Smooth muscle cell (in vitro differentiated cells): ENCODE results near the gene CNOT6L. TPM values are rescaled to one million over a fixed set of nuclear protein-coding genes. Genes with fewer than 3 reads are reported as not detected.

Source experiments
- DNase-seq: peaks from one replicate; lab custom pipeline; 2025; ENCODE audit not compliant: unreplicated experiment; lab: John Stamatoyannopoulos, UW
- H2AFZ ChIP-seq: fragments of 200-600 bp; sonication (generic); 2 replicates; pipeline ENCODE4 v1.6.0; 2016; ENCODE audit warnings: antibody characterized with exemption, low read depth, mild to moderate bottlenecking
- H3F3A ChIP-seq: fragments of 200-600 bp; sonication (generic); 2 replicates; pipeline ENCODE4 v1.6.0; 2017; ENCODE audit warnings: antibody characterized with exemption, low read depth
- H3K27ac ChIP-seq: fragments of 200-600 bp; sonication (generic); 2 replicates; pipeline ENCODE4 v1.5.1; 2016; ENCODE audit warnings: low read depth, mild to moderate bottlenecking
- H3K27me3 ChIP-seq: fragments of 200-600 bp; sonication (generic); 2 replicates; pipeline ENCODE4 v1.6.1; 2016; ENCODE audit warnings: low read depth, mild to moderate bottlenecking
- H3K36me3 ChIP-seq: fragments of 200-600 bp; sonication (generic); 2 replicates; pipeline ENCODE4 v1.5.1; 2016; ENCODE audit warnings: low read depth
- H3K4me1 ChIP-seq: fragments of 200-600 bp; sonication (generic); 2 replicates; pipeline ENCODE4 v1.5.1; 2016; ENCODE audit warnings: low read depth
- H3K4me2 ChIP-seq: fragments of 200-600 bp; sonication (generic); 2 replicates; pipeline ENCODE4 v1.6.0; 2016; ENCODE audit warnings: mild to moderate bottlenecking
- H3K4me3 ChIP-seq: fragments of 200-600 bp; sonication (generic); 2 replicates; pipeline ENCODE4 v1.5.1; 2016; ENCODE audit warnings: mild to moderate bottlenecking
- H3K79me2 ChIP-seq: fragments of 200-600 bp; sonication (generic); 2 replicates; pipeline ENCODE4 v1.6.0; 2016; ENCODE audit warnings: low read depth, mild to moderate bottlenecking
- H3K9ac ChIP-seq: fragments of 200-600 bp; sonication (generic); 2 replicates; pipeline ENCODE4 v1.6.0; 2016; ENCODE audit warnings: low read depth
- H3K9me3 ChIP-seq: fragments of 200-600 bp; sonication (generic); replicated peaks from 2 replicates; pipeline ENCODE4 v1.5.1; 2016; ENCODE audit warnings: low read depth
- H4K20me1 ChIP-seq: fragments of 200-600 bp; sonication (generic); 2 replicates; pipeline ENCODE4 v1.6.0; 2016; ENCODE audit warnings: low read depth
- WGBS: methylation state at CpG from one replicate; pipeline ENCODE4 v1.1.7; 2016; ENCODE audit warnings: low lambda C conversion rate; 5-methylcytosine and 5-hydroxymethylcytosine counted together
- polyA plus RNA-seq: library from polyadenylated mRNA; unstranded; fragments of >200 nt; fragmentation: Nextera tagmentation; extraction: Ambion mirVana; gene quantifications from 2 replicates; pipeline ENCODE4 v1.2.1, GENCODE V29; 2016
- total RNA-seq: library from RNA; depleted of rRNA; stranded (reverse); fragments of >200 nt; gene quantifications from 2 replicates; pipeline ENCODE4 v1.2.3, GENCODE V29; 2014
- TF ChIP-seq, protein P1 (sequence below): fragments of 200-600 bp; sonication (generic); IDR thresholded peaks from 2 replicates; pipeline ENCODE4 v1.5.1; 2017; ENCODE audit warnings: borderline replicate concordance, mild to moderate bottlenecking, antibody characterized with exemption; ENCODE audit not compliant: insufficient read depth, poor library complexity, severe bottlenecking

Gene CNOT6L
- total and polyA plus RNA-seq, 2 experiments from 2014 or later, result 4.8 to 22.2 TPM

DNA sequence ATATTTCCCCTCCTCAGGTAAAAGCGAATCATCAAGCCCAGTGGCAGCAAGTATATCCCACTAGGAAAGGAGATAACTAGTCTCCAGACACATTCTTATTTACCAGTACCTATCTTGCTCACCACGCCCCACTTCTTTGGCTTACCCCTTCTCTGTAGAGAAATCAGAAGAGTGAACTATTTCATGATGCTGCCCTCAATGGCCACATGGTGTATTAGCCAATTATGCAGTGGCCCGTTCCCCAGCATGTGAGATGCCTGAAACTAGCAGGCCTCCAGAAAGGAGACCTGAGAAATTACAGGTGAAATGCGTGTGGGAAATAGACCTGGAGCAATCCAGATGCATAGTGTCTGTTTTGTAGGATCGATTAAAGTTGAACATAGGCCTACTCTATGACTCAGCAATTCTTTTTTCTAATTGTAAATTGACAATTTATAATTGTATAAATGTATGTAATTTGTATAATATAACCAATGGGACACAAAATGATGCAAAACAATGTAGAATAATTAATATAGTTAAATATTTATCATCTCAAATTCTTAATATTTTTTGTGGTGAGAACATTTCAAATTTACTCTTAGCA lies 126.2 kb downstream of the CNOT6L start:
- Histone ChIP-seq H3K79me2 (no peaks in the 10 kb centered on the region), H3K9me3 (no peaks in the 10 kb centered on the region), H3K27me3 (no peaks in the 10 kb centered on the region), H3K4me3 (no peak overlapping the region), H3K4me1 (peaks cover 17% of the 10 kb centered on the region), H3F3A (peaks cover 8% of the 10 kb centered on the region), H4K20me1 (no peaks in the 10 kb centered on the region), H3K4me2 (no peak overlapping the region), H2AFZ (no peak overlapping the region), H3K9ac (no peak overlapping the region), H3K36me3 (no peaks in the 10 kb centered on the region), H3K27ac (no peak overlapping the region)
- no peak for DNase-seq
- WGBS, result 99% methylated on average over 5 of the region's 5 CpGs
- TF ChIP-seq, protein P1, sequence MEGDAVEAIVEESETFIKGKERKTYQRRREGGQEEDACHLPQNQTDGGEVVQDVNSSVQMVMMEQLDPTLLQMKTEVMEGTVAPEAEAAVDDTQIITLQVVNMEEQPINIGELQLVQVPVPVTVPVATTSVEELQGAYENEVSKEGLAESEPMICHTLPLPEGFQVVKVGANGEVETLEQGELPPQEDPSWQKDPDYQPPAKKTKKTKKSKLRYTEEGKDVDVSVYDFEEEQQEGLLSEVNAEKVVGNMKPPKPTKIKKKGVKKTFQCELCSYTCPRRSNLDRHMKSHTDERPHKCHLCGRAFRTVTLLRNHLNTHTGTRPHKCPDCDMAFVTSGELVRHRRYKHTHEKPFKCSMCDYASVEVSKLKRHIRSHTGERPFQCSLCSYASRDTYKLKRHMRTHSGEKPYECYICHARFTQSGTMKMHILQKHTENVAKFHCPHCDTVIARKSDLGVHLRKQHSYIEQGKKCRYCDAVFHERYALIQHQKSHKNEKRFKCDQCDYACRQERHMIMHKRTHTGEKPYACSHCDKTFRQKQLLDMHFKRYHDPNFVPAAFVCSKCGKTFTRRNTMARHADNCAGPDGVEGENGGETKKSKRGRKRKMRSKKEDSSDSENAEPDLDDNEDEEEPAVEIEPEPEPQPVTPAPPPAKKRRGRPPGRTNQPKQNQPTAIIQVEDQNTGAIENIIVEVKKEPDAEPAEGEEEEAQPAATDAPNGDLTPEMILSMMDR, result no peak

DNA sequence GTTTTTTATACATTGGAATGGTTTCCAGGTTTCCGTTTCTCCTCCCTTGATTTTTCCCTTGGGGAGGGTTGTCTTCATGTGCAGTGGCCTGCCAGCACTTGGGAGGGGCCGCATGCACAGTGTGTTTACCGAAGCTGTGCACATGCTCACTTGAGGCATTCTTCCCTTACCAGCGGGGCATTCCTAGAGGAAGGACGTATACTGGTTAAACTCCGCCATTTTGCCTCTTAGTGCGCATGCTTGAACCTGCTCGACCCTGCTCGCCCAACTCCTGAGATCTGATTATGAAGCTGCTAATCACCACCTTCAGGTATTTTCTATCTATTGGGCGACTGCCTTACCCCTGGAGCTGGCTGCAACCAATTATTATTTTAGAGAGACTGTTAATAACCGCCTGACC lies 137.4 kb downstream of the CNOT6L start:
- no peaks in the 10 kb centered on the region for H3K36me3 ChIP-seq
- no peaks in the 10 kb centered on the region for H3K27me3 ChIP-seq
- H3K4me1 ChIP-seq, result no peaks in the 10 kb centered on the region
- 94% methylated on average over 11 of the region's 11 CpGs for WGBS
- H3K79me2 ChIP-seq, result no peaks in the 10 kb centered on the region
- H2AFZ ChIP-seq, result no peak overlapping the region
- TF ChIP-seq, protein P1, result no peak
- H3K9me3 ChIP-seq, result no peaks in the 10 kb centered on the region
- H3K4me3 ChIP-seq, result no peak overlapping the region
- H3K4me2 ChIP-seq, result no peak overlapping the region
- DNase-seq, result no peak
- H3F3A ChIP-seq, result no peaks in the 10 kb centered on the region
- H3K27ac ChIP-seq, result no peak overlapping the region
- no peaks in the 10 kb centered on the region for H4K20me1 ChIP-seq
- no peak overlapping the region for H3K9ac ChIP-seq

DNA sequence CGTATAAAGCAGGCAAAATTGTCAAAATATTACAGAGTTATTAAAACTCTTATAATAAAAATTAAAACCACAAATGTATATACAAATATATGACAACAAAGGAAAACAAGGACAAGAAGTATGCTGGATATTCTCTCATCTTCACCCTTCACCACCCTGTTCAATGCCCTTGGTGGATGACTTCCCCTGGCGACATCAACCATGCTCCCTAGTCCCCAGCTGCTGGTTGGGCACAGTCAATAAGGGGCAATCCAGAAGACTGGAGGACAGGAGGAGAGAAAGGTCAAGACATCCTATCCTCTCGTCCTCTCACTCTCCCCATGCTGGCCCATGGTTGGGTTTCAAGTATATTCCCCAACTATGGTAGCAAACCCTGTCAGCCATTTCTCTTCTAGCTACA lies 142.3 kb downstream of the CNOT6L start:
- TF ChIP-seq, protein P1, result no peak
- no peaks in the 10 kb centered on the region for H3K79me2 ChIP-seq
- H3K4me3 ChIP-seq, result no peak overlapping the region
- H3K9ac ChIP-seq, result no peak overlapping the region
- no peaks in the 10 kb centered on the region for H3K27me3 ChIP-seq
- H3K27ac ChIP-seq, result no peak overlapping the region
- DNase-seq, result no peak
- no peak overlapping the region for H3K4me2 ChIP-seq
- no peaks in the 10 kb centered on the region for H3F3A ChIP-seq
- H3K36me3 ChIP-seq, result no peaks in the 10 kb centered on the region
- no peaks in the 10 kb centered on the region for H4K20me1 ChIP-seq
- no peaks in the 10 kb centered on the region for H3K9me3 ChIP-seq
- no peaks in the 10 kb centered on the region for H3K4me1 ChIP-seq
- WGBS, result 93% methylated on average over 3 of the region's 3 CpGs
- no peak overlapping the region for H2AFZ ChIP-seq

DNA sequence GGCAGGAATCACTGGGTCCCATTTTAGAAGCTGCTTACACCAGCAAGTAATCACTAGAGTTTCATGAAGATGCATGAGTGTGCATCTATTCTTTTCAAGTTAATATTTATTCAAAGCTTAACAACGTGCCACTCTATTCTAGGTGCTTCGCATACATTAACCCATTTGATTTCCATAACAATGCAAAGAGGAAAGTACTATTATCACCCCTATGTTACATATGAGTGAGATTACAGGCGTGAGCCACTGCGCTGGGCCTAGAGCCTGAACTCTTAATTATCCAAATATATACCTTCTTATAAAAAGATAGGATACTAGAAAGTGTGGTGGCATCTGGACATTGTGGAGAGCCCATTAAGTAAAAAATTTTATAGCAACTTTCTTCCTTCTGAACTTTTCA lies 148.1 kb downstream of the CNOT6L start:
- Histone ChIP-seq H3K36me3 (no peaks in the 10 kb centered on the region), H3F3A (no peaks in the 10 kb centered on the region), H2AFZ (no peak overlapping the region), H3K9ac (no peak overlapping the region), H3K4me3 (no peak overlapping the region), H3K4me1 (no peaks in the 10 kb centered on the region), H3K27ac (no peak overlapping the region), H4K20me1 (no peaks in the 10 kb centered on the region), H3K27me3 (no peaks in the 10 kb centered on the region), H3K4me2 (no peak overlapping the region), H3K79me2 (no peaks in the 10 kb centered on the region), H3K9me3 (no peaks in the 10 kb centered on the region)
- DNase-seq, result no peak
- TF ChIP-seq, protein P1, result no peak
- 72% methylated on average over 4 of the region's 4 CpGs for WGBS
